Erythroblast (primary cell): Measurements from ENCODE around the gene PSORS1C1.

Source experiments
- GATA1 ChIP-seq: IDR thresholded peaks from 2 replicates; pipeline ENCODE4 v1.6.1; 2011; ENCODE audit warnings: low read depth, mild to moderate bottlenecking, control low read depth, low read length, moderate library complexity
- POLR2A ChIP-seq: IDR thresholded peaks from 2 replicates; pipeline ENCODE4 v1.6.1; 2011; ENCODE audit warnings: mild to moderate bottlenecking, low read length

- TF ChIP-seq POLR2A (no peak), GATA1 (no peak)
These were observed 22.9 kb upstream of the PSORS1C1 start for GRCh38 chr6:31091680-31092079.
